K562 (cell line): ENCODE data around the gene PLCL1. TPM values are rescaled to one million over a fixed set of nuclear protein-coding genes. Genes with fewer than 3 reads are reported as not detected.

ENCODE experiments used
- ATAC-seq: fragments of 200-7000 bp; cut with Tn5 transposase; 3 replicates; pipeline ENCODE4 v1.9.1; 2020; ENCODE audit warnings: moderate library complexity
- BruUV-seq: library from RNA; stranded (reverse); fragments of 400-500 nt; replicated peaks from 2 replicates; lab custom pipeline; 2021; lab: Mats Ljungman, UMichigan
- CTCF ChIA-PET: fragments of 300-600 bp; formaldehyde crosslinking; extraction: SDS; loops from one replicate; lab custom pipeline; 2021; ENCODE audit warnings: low intra/inter-chr PET ratio; lab: Yijun Ruan, JAX
- POLR2A ChIA-PET: fragments of 300-600, 350-650 bp; sonication (Branson Sonifier 250); formaldehyde crosslinking; extraction: SDS; loops from one replicate; lab custom pipeline; 2021; ENCODE audit warnings: antibody characterized with exemption, inconsistent platforms; lab: Yijun Ruan, JAX
- DNase-seq, 4 experiments: peaks; one replicate each; pipeline versions ENCODE4 v3.0.0 to v3.0.0-alpha.2; 2011 to 2018; ENCODE audit warnings: low spot score in 3 of 4, mixed read lengths in 3 of 4; ENCODE audit errors: extremely low read depth in 1 of 4
- FAIRE-seq: peaks from 2 replicates; lab custom pipeline; 2011; peaks lifted over from hg19 to GRCh38; lab: Jason Lieb, UNC
- H2AFZ ChIP-seq: 2 replicates; pipeline ENCODE4 v1.6.0; 2011; ENCODE audit warnings: low read depth, low read length, control low read depth, inconsistent platforms
- H3K27ac ChIP-seq: fragments of 200-600 bp; 3 replicates; pipeline ENCODE4 v1.8.0; 2011; ENCODE audit warnings: low read depth, mild to moderate bottlenecking, control low read depth, inconsistent platforms, low read length, moderate library complexity, mixed read lengths; ENCODE audit errors: extremely low read depth
- H3K27me3 ChIP-seq, 2 experiments: fragments of 300-600 bp in 1 of 2; 2 replicates in 1 of 2; 3 replicates in 1 of 2; pipeline versions ENCODE4 v1.6.0 to v1.8.0; 2011; ENCODE audit warnings: inconsistent platforms in 2 of 2, low read length in 2 of 2, mild to moderate bottlenecking in 1 of 2, mixed read lengths in 1 of 2, moderate library complexity in 1 of 2; ENCODE audit not compliant: control insufficient read depth in 2 of 2, insufficient read depth in 2 of 2
- H3K36me3 ChIP-seq: fragments of 300-600 bp; 3 replicates; pipeline ENCODE4 v1.8.0; 2011; ENCODE audit warnings: mild to moderate bottlenecking, low read length, inconsistent platforms; ENCODE audit not compliant: control insufficient read depth, insufficient read depth
- H3K4me1 ChIP-seq, 2 experiments: fragments of 200-600 bp in 1 of 2; replicated peaks in 1 of 2; 2 replicates in 1 of 2; 3 replicates in 1 of 2; pipeline versions ENCODE4 v1.5.1 to v1.8.0; 2011; ENCODE audit warnings: inconsistent platforms in 2 of 2, low read length in 2 of 2, mild to moderate bottlenecking in 1 of 2, mixed read lengths in 1 of 2, moderate library complexity in 1 of 2; ENCODE audit not compliant: control insufficient read depth in 2 of 2, insufficient read depth in 2 of 2
- H3K4me2 ChIP-seq: 2 replicates; pipeline ENCODE4 v1.6.1; 2011; ENCODE audit warnings: low read length, control low read depth, inconsistent platforms, mixed read lengths; ENCODE audit not compliant: insufficient read depth
- H3K4me3 ChIP-seq: fragments of 200-600 bp; sonication (generic), shearing (Covaris generic); 2 replicates; pipeline ENCODE4 v1.5.1; 2016; ENCODE audit warnings: control low read depth, inconsistent platforms
- H3K79me2 ChIP-seq: fragments of 200-600 bp; 3 replicates; pipeline ENCODE4 v1.8.0; 2011; ENCODE audit warnings: low read length, inconsistent platforms; ENCODE audit not compliant: control insufficient read depth, insufficient read depth
- H3K9ac ChIP-seq, 2 experiments: 2 replicates each; pipeline versions ENCODE4 v1.6.0 to v1.6.1; 2011; ENCODE audit warnings: low read depth in 2 of 2, low read length in 2 of 2, control low read depth in 1 of 2, inconsistent platforms in 1 of 2, mild to moderate bottlenecking in 1 of 2, mixed read lengths in 1 of 2; ENCODE audit not compliant: insufficient read depth in 1 of 2
- H3K9me1 ChIP-seq: one replicate; pipeline ENCODE4 v1.6.0; 2011; ENCODE audit warnings: inconsistent platforms, mild to moderate bottlenecking, low read length, moderate library complexity; ENCODE audit not compliant: control insufficient read depth, insufficient read depth
- H3K9me3 ChIP-seq: replicated peaks from 2 replicates; pipeline ENCODE4 v1.5.1; 2011; ENCODE audit warnings: low read depth, low read length, inconsistent platforms; ENCODE audit not compliant: control insufficient read depth, insufficient read depth
- H4K20me1 ChIP-seq: replicated peaks from 2 replicates; pipeline ENCODE4 v1.6.1; 2011; ENCODE audit warnings: low read length, inconsistent platforms, mixed read lengths; ENCODE audit not compliant: control insufficient read depth, insufficient read depth
- DACH1 ChIP-seq: fragments of 450-650 bp; IDR thresholded peaks from 2 replicates; pipeline ENCODE4 v1.6.1; 2018; ENCODE audit not compliant: partially characterized antibody
- E2F4 ChIP-seq: sonication (generic); formaldehyde crosslinking; IDR thresholded peaks from 2 replicates; pipeline ENCODE4 v1.8.0; 2022; ENCODE audit warnings: mild to moderate bottlenecking, low read depth, missing genetic modification reagents
- HIVEP1 ChIP-seq: fragments of 250-450 bp; sonication (Bioruptor Pico); IDR thresholded peaks from 2 replicates; pipeline ENCODE4 v1.4.0; 2020; ENCODE audit warnings: mild to moderate bottlenecking
- KDM2B ChIP-seq: fragments of 250-450 bp; sonication (Bioruptor Pico); IDR thresholded peaks from 2 replicates; pipeline ENCODE4 v1.8.0; 2021; ENCODE audit warnings: mild to moderate bottlenecking, moderate library complexity
- KHSRP ChIP-seq: fragments of 450-650 bp; IDR thresholded peaks from 2 replicates; pipeline ENCODE4 v1.6.1; 2017
- L3MBTL2 ChIP-seq: fragments of 450-650 bp; IDR thresholded peaks from 2 replicates; pipeline ENCODE4 v1.6.1; 2016; ENCODE audit warnings: mild to moderate bottlenecking, moderate library complexity
- MEF2D ChIP-seq: conservative IDR thresholded peaks from 2 replicates; pipeline ENCODE4 v1.6.1; 2016; ENCODE audit warnings: low read depth, missing genetic modification characterization, missing compliant biosample characterization
- MGA ChIP-seq: fragments of 450-650 bp; IDR thresholded peaks from 2 replicates; pipeline ENCODE4 v1.6.1; 2016; ENCODE audit warnings: mild to moderate bottlenecking, moderate library complexity
- NCOA4 ChIP-seq: fragments of 450-650 bp; IDR thresholded peaks from 2 replicates; pipeline ENCODE4 v1.6.1; 2018; ENCODE audit warnings: mild to moderate bottlenecking; ENCODE audit not compliant: partially characterized antibody
- SMAD2 ChIP-seq: fragments of 150-350 bp; IDR thresholded peaks from 2 replicates; pipeline ENCODE4 v1.6.1; 2014; ENCODE audit warnings: low read depth, mild to moderate bottlenecking, low read length
- TCF3 ChIP-seq: sonication (generic); formaldehyde crosslinking; IDR thresholded peaks from 2 replicates; pipeline ENCODE4 v1.4.0; 2020; ENCODE audit warnings: mild to moderate bottlenecking, missing genetic modification reagents
- ZNF140 ChIP-seq: fragments of 250-450 bp; sonication (Bioruptor Pico); IDR thresholded peaks from 2 replicates; pipeline ENCODE4 v1.8.0; 2021; ENCODE audit warnings: moderate library complexity, mild to moderate bottlenecking, inconsistent platforms
- WGBS: fragments of 100-300 bp; shearing (Covaris generic); methylation state at CpG from one replicate; pipeline ENCODE4 v1.1.6; 2016; ENCODE audit warnings: low coverage, mixed read lengths; ENCODE audit not compliant: insufficient coverage; ENCODE audit errors: missing lambda C conversion rate; 5-methylcytosine and 5-hydroxymethylcytosine counted together
- in situ Hi-C: fragments of 300-500 bp; cut with MboI; formaldehyde crosslinking; loops from 4 replicates; pipeline ENCODE4 v1.15.0; 2018; ENCODE audit warnings: inconsistent platforms, mixed read lengths
- intact Hi-C: fragments of 100-400 bp; cut with micrococcal nuclease; formaldehyde crosslinking; loops from 2 replicates; pipeline ENCODE4 v1.14.2; 2022
- polyA plus RNA-seq, 8 experiments: library from polyadenylated mRNA; depleted of rRNA in 4 of 8; stranded (reverse) in 5 of 8; unstranded in 3 of 8; fragments of >200 nt; fragmentation: Nextera tagmentation in 2 of 8; fragmentation: Illumina TruSeq in 1 of 8; extraction: Ambion mirVana in 2 of 8; extraction: Trizol in 1 of 8; gene quantifications; 2 replicates each; pipeline versions ENCODE4 v1.2.1 to v1.2.3, GENCODE V29; 2011 to 2014; ENCODE audit warnings: inconsistent platforms in 1 of 8, missing spikeins in 1 of 8
- total RNA-seq, 7 experiments: library from RNA; depleted of rRNA in 6 of 7; stranded (reverse); fragments of >200 nt in 6 of 7; fragmentation: Illumina TruSeq in 2 of 7; extraction: Trizol in 2 of 7; gene quantifications; 2 replicates each; pipeline versions ENCODE4 v1.2.1 to v1.2.3, GENCODE V29; 2011 to 2021; ENCODE audit warnings: low replicate concordance in 1 of 7

The PLCL1 gene
- total and polyA plus RNA-seq, 9 of the 15 experiments (the other 6 are each of a cell fraction or from before 2014, with no cell fraction given) = 2.0 to 17.7 (median 8.6) TPM

GRCh38 chr2:198053776-198054175, 249.4 kb downstream of the PLCL1 start:
- WGBS = 89% methylated on average over 1 of the region's 1 CpG
- Histone ChIP-seq H3K27ac (no peak overlapping the region), H3K9me3 (no peaks in the 10 kb centered on the region), H4K20me1 (no peaks in the 10 kb centered on the region), H3K9ac (no peak overlapping the region), H2AFZ (no peak overlapping the region), H3K4me1 (peaks cover 3 to 6% of the 10 kb centered on the region in 2 experiments; a peak in 4 of 5 replicates), H3K4me2 (no peak overlapping the region), H3K4me3 (no peak overlapping the region), H3K79me2 (peaks cover 35% of the 10 kb centered on the region; the same call in 2 of the 3 replicates), H3K27me3 (no peaks in the 10 kb centered on the region), H3K9me1 (no peaks in the 10 kb centered on the region), H3K36me3 (no peaks in the 10 kb centered on the region)
- in situ Hi-C loops (no loop called here), intact Hi-C loops (loop anchor here (1.0 to 5.0 kb wide), 3 partner anchors 126 to 248 kb away; no protein-coding TSS in a partner anchor)
- FAIRE-seq (peak; percentile 65), ATAC-seq (peak; percentile 14; the same call in 2 of the 3 replicates), DNase-seq (no peak)
- BruUV-seq = no TSS peak
- POLR2A ChIA-PET = no interaction called here
- CTCF ChIA-PET = interaction anchor here (0.8 kb wide), 1 partner anchor 202 kb away, joined by 3 read pairs; no protein-coding TSS in a partner anchor
- TF ChIP-seq ZNF140 (CRISPR knock-in tag) = no peak
- no peak for TF ChIP-seq KHSRP
- no peak for TF ChIP-seq NCOA4
- no peak for TF ChIP-seq SMAD2
- no peak for TF ChIP-seq KDM2B (CRISPR knock-in tag)
- no peak for TF ChIP-seq E2F4 (CRISPR knock-in tag)
- TF ChIP-seq DACH1 = no peak
- no peak for TF ChIP-seq MEF2D (tag)
- no peak for TF ChIP-seq HIVEP1 (CRISPR knock-in tag)
- TF ChIP-seq TCF3 (CRISPR knock-in tag) = no peak
- no peak for TF ChIP-seq L3MBTL2
- TF ChIP-seq MGA = no peak
